HEK293 (cell line): ENCODE data around the gene EPS8L1.

Experiments used
- CTCF ChIA-PET: fragments of 350-600 bp; formaldehyde crosslinking; extraction: SDS; loops from one replicate; lab custom pipeline; 2021; ENCODE audit warnings: antibody characterized with exemption; lab: Yijun Ruan, JAX
- POLR2A ChIA-PET: fragments of 300-600 bp; formaldehyde crosslinking; extraction: SDS; loops from one replicate; lab custom pipeline; 2020; ENCODE audit warnings: antibody characterized with exemption, inconsistent platforms; lab: Yijun Ruan, JAX
- H3K27ac ChIP-seq: fragments of 200-500 bp; sonication (Bioruptor generic); 2 replicates; pipeline ENCODE4 v1.5.1; 2014; ENCODE audit warnings: low read depth, low read length, control low read depth, inconsistent platforms; ENCODE audit errors: extremely low read depth
- H3K36me3 ChIP-seq, 2 experiments: fragments of 200-500 bp in 1 of 2; sonication (Bioruptor generic) in 1 of 2; 1 replicate in 1 of 2; 2 replicates in 1 of 2; pipeline ENCODE4 v1.5.1; 2014 to 2017; ENCODE audit warnings: inconsistent platforms in 2 of 2, low read length in 2 of 2; ENCODE audit not compliant: control insufficient read depth in 2 of 2, insufficient read depth in 1 of 2
- H3K4me1 ChIP-seq: fragments of 200-500 bp; sonication (Bioruptor generic); 2 replicates; pipeline ENCODE4 v1.5.1; 2014; ENCODE audit warnings: mild to moderate bottlenecking, low read length, inconsistent platforms; ENCODE audit not compliant: control insufficient read depth, insufficient read depth
- H3K4me3 ChIP-seq: 2 replicates; pipeline ENCODE4 v1.5.1; 2011; ENCODE audit warnings: low read depth, mild to moderate bottlenecking, control low read depth, low read length, moderate library complexity
- H3K9me3 ChIP-seq: fragments of 200-500 bp; sonication (Bioruptor generic); 2 replicates; pipeline ENCODE4 v1.5.1; 2014; ENCODE audit warnings: low read depth, low read length, inconsistent platforms; ENCODE audit not compliant: control insufficient read depth, insufficient read depth
- ATF2 ChIP-seq: fragments of 450-650 bp; formaldehyde crosslinking; IDR thresholded peaks from 2 replicates; pipeline ENCODE4 v1.5.1; 2016; ENCODE audit warnings: missing biosample characterization, missing genetic modification characterization, low read depth
- EGR2 ChIP-seq: fragments of 450-650 bp; formaldehyde crosslinking; IDR thresholded peaks from 2 replicates; pipeline ENCODE4 v1.5.1; 2016; ENCODE audit warnings: low read depth, missing biosample characterization, missing genetic modification characterization
- FEZF1 ChIP-seq: fragments of 450-650 bp; formaldehyde crosslinking; IDR thresholded peaks from 2 replicates; pipeline ENCODE4 v1.5.1; 2016; ENCODE audit warnings: missing biosample characterization, missing genetic modification characterization
- GLI2 ChIP-seq: fragments of 450-650 bp; formaldehyde crosslinking; IDR thresholded peaks from 2 replicates; pipeline ENCODE4; 2017; ENCODE audit warnings: missing biosample characterization, missing genetic modification characterization, low read depth, borderline replicate concordance
- KLF10 ChIP-seq: fragments of 450-650 bp; IDR thresholded peaks from 2 replicates; pipeline ENCODE4 v1.5.1; 2018; ENCODE audit warnings: missing biosample characterization, mild to moderate bottlenecking, missing genetic modification characterization
- PRDM6 ChIP-seq: fragments of 450-650 bp; formaldehyde crosslinking; IDR thresholded peaks from 2 replicates; pipeline ENCODE4 v1.5.1; 2017; ENCODE audit warnings: missing biosample characterization, missing genetic modification characterization
- SCRT2 ChIP-seq: fragments of 450-650 bp; formaldehyde crosslinking; IDR thresholded peaks from 2 replicates; pipeline ENCODE4 v1.5.1; 2016; ENCODE audit warnings: missing biosample characterization, missing genetic modification characterization
- ZBTB10 ChIP-seq: fragments of 450-650 bp; formaldehyde crosslinking; IDR thresholded peaks from 2 replicates; pipeline ENCODE4 v1.5.1; 2016; ENCODE audit warnings: missing biosample characterization, missing genetic modification characterization
- ZBTB17 ChIP-seq: fragments of 450-650 bp; formaldehyde crosslinking; IDR thresholded peaks from 2 replicates; pipeline ENCODE4 v1.5.1; 2016; ENCODE audit warnings: missing biosample characterization, missing genetic modification characterization
- ZBTB21 ChIP-seq: fragments of 450-650 bp; formaldehyde crosslinking; IDR thresholded peaks from 2 replicates; pipeline ENCODE4 v1.5.1; 2017; ENCODE audit warnings: missing biosample characterization, missing genetic modification characterization
- ZEB2 ChIP-seq: fragments of 450-650 bp; formaldehyde crosslinking; IDR thresholded peaks from 2 replicates; pipeline ENCODE4 v1.5.1; 2016; ENCODE audit warnings: missing biosample characterization, missing genetic modification characterization
- ZNF169 ChIP-seq: fragments of 450-650 bp; formaldehyde crosslinking; IDR thresholded peaks from 2 replicates; pipeline ENCODE4 v1.5.1; 2016; ENCODE audit warnings: missing biosample characterization, missing genetic modification characterization
- ZNF223 ChIP-seq: fragments of 450-650 bp; formaldehyde crosslinking; IDR thresholded peaks from 2 replicates; pipeline ENCODE4 v1.5.1; 2016; ENCODE audit warnings: missing biosample characterization, missing genetic modification characterization
- ZNF324 ChIP-seq: fragments of 450-650 bp; formaldehyde crosslinking; IDR thresholded peaks from 2 replicates; pipeline ENCODE4 v1.5.1; 2016; ENCODE audit warnings: missing biosample characterization, missing genetic modification characterization
- ZNF48 ChIP-seq: fragments of 450-650 bp; formaldehyde crosslinking; IDR thresholded peaks from 2 replicates; pipeline ENCODE4 v1.5.1; 2016; ENCODE audit warnings: missing biosample characterization, missing genetic modification characterization
- ZNF677 ChIP-seq: fragments of 450-650 bp; IDR thresholded peaks from 2 replicates; pipeline ENCODE4 v1.5.0; 2018; ENCODE audit warnings: missing biosample characterization, mild to moderate bottlenecking, missing genetic modification characterization, moderate library complexity
- ZNF76 ChIP-seq: fragments of 450-650 bp; formaldehyde crosslinking; IDR thresholded peaks from 2 replicates; pipeline ENCODE4; 2016; ENCODE audit warnings: low read depth, missing biosample characterization, missing genetic modification characterization, borderline replicate concordance
- ZNF792 ChIP-seq: fragments of 450-650 bp; formaldehyde crosslinking; IDR thresholded peaks from 2 replicates; pipeline ENCODE4 v1.5.1; 2016; ENCODE audit warnings: missing biosample characterization, missing genetic modification characterization
- ZNF843 ChIP-seq: fragments of 450-650 bp; formaldehyde crosslinking; IDR thresholded peaks from 2 replicates; pipeline ENCODE4 v1.5.1; 2016; ENCODE audit warnings: missing biosample characterization, missing genetic modification characterization
- TF ChIP-seq, protein P1 (sequence below): fragments of 450-650 bp; formaldehyde crosslinking; IDR thresholded peaks from 2 replicates; pipeline ENCODE4 v1.5.1; 2016; ENCODE audit warnings: missing biosample characterization, missing genetic modification characterization, borderline replicate concordance

The EPS8L1 gene

GRCh38 chr19:55112777-55113569 is 37.3 kb downstream of the EPS8L1 start:
- H3K4me3 ChIP-seq: no peak overlapping the region
- ChIA-PET CTCF (interaction anchor here (0.6 to 4.6 kb wide), 7 partner anchors 9 to 541 kb away, joined by 3 to 26 read pairs (median 6); no protein-coding TSS in a partner anchor), POLR2A (no interaction called here)
- no peak overlapping the region for H3K27ac ChIP-seq
- H3K36me3 ChIP-seq: peaks cover 0 to 33% of the 10 kb centered on the region in 2 experiments; a peak in 2 of 3 replicates
- peaks cover 18% of the 10 kb centered on the region for H3K4me1 ChIP-seq
- TF ChIP-seq SCRT2: 0 out of 2 replicates have a peak, but pooled peaks have one; percentile 10
- no peak for TF ChIP-seq ZBTB21 (tag by site-specific recombination)
- no peaks in the 10 kb centered on the region for H3K9me3 ChIP-seq

DNA sequence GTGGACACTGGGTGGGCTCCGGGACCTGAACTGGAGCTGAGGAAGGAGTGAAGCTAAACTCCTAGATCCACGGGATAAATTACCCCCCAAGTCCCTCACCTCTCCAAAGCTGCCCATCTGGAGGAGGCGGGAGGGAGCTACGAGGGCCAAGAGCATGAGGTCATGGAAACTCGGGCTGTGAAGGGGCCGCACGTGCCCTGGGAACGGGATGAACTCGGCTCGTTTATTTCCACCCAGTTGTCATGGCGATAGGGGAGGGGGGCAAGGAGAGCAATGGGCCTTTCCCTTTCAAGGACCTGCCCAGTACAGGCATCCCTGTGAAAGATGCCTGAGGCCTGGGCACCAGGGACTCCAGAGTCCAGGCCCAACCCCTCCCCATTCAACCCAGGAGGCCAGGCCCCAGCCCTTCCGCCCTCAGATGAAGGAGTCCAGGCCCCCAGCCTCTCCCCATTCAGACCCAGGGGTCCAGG is 37.9 kb downstream of the EPS8L1 start:
- H3K9me3 ChIP-seq: no peaks in the 10 kb centered on the region
- H3K27ac ChIP-seq: no peak overlapping the region
- H3K4me3 ChIP-seq: no peak overlapping the region
- peaks cover 18% of the 10 kb centered on the region for H3K4me1 ChIP-seq
- H3K36me3 ChIP-seq: peaks cover 0 to 33% of the 10 kb centered on the region in 2 experiments; a peak in 2 of 3 replicates
- ChIA-PET CTCF (interaction anchor here (0.6 to 4.6 kb wide), 9 partner anchors 10 to 541 kb away, joined by 3 to 26 read pairs (median 5); no protein-coding TSS in a partner anchor), POLR2A (no interaction called here)
- TF ChIP-seq ZNF792: no peak
- no peak for TF ChIP-seq GLI2
- TF ChIP-seq ZNF843 (tag by site-specific recombination): no peak
- no peak for TF ChIP-seq SCRT2
- TF ChIP-seq ZNF324 (tag by site-specific recombination): 0 out of 2 replicates have a peak, but pooled peaks have one; percentile 40
- no peak for TF ChIP-seq ZNF76
- no peak for TF ChIP-seq FEZF1 (tag by site-specific recombination)
- TF ChIP-seq ZEB2 (tag by site-specific recombination): peak; percentile 61; the same call in 1 of the 2 replicates
- no peak for TF ChIP-seq ZNF169 (tag by site-specific recombination)
- TF ChIP-seq EGR2 (tag by site-specific recombination): no peak
- TF ChIP-seq PRDM6 (tag by site-specific recombination): no peak
- no peak for TF ChIP-seq ZNF48
- TF ChIP-seq ZNF223: no peak
- TF ChIP-seq KLF10 (tag by site-specific recombination): no peak
- TF ChIP-seq ZBTB10: 0 out of 2 replicates have a peak, but pooled peaks have one; percentile 61
- TF ChIP-seq ZBTB17 (tag by site-specific recombination): 0 out of 2 replicates have a peak, but pooled peaks have one; percentile 26
- TF ChIP-seq, protein P1, sequence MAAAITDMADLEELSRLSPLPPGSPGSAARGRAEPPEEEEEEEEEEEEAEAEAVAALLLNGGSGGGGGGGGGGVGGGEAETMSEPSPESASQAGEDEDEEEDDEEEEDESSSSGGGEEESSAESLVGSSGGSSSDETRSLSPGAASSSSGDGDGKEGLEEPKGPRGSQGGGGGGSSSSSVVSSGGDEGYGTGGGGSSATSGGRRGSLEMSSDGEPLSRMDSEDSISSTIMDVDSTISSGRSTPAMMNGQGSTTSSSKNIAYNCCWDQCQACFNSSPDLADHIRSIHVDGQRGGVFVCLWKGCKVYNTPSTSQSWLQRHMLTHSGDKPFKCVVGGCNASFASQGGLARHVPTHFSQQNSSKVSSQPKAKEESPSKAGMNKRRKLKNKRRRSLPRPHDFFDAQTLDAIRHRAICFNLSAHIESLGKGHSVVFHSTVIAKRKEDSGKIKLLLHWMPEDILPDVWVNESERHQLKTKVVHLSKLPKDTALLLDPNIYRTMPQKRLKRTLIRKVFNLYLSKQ: no peak
- TF ChIP-seq ATF2: peak; percentile 81
- no peak for TF ChIP-seq ZNF677 (tag by site-specific recombination)
